Smooth muscle cell (in vitro differentiated cells): ENCODE data around the gene GAB2. TPM values are rescaled to one million over a fixed set of nuclear protein-coding genes. Genes with fewer than 3 reads are reported as not detected.

ENCODE experiments used
- DNase-seq: peaks from one replicate; lab custom pipeline; 2025; ENCODE audit not compliant: unreplicated experiment; lab: John Stamatoyannopoulos, UW
- H2AFZ ChIP-seq: fragments of 200-600 bp; sonication (generic); 2 replicates; pipeline ENCODE4 v1.6.0; 2016; ENCODE audit warnings: antibody characterized with exemption, low read depth, mild to moderate bottlenecking
- H3F3A ChIP-seq: fragments of 200-600 bp; sonication (generic); 2 replicates; pipeline ENCODE4 v1.6.0; 2017; ENCODE audit warnings: antibody characterized with exemption, low read depth
- H3K27ac ChIP-seq: fragments of 200-600 bp; sonication (generic); 2 replicates; pipeline ENCODE4 v1.5.1; 2016; ENCODE audit warnings: low read depth, mild to moderate bottlenecking
- H3K27me3 ChIP-seq: fragments of 200-600 bp; sonication (generic); 2 replicates; pipeline ENCODE4 v1.6.1; 2016; ENCODE audit warnings: low read depth, mild to moderate bottlenecking
- H3K36me3 ChIP-seq: fragments of 200-600 bp; sonication (generic); 2 replicates; pipeline ENCODE4 v1.5.1; 2016; ENCODE audit warnings: low read depth
- H3K4me1 ChIP-seq: fragments of 200-600 bp; sonication (generic); 2 replicates; pipeline ENCODE4 v1.5.1; 2016; ENCODE audit warnings: low read depth
- H3K4me2 ChIP-seq: fragments of 200-600 bp; sonication (generic); 2 replicates; pipeline ENCODE4 v1.6.0; 2016; ENCODE audit warnings: mild to moderate bottlenecking
- H3K4me3 ChIP-seq: fragments of 200-600 bp; sonication (generic); 2 replicates; pipeline ENCODE4 v1.5.1; 2016; ENCODE audit warnings: mild to moderate bottlenecking
- H3K79me2 ChIP-seq: fragments of 200-600 bp; sonication (generic); 2 replicates; pipeline ENCODE4 v1.6.0; 2016; ENCODE audit warnings: low read depth, mild to moderate bottlenecking
- H3K9ac ChIP-seq: fragments of 200-600 bp; sonication (generic); 2 replicates; pipeline ENCODE4 v1.6.0; 2016; ENCODE audit warnings: low read depth
- H3K9me3 ChIP-seq: fragments of 200-600 bp; sonication (generic); replicated peaks from 2 replicates; pipeline ENCODE4 v1.5.1; 2016; ENCODE audit warnings: low read depth
- H4K20me1 ChIP-seq: fragments of 200-600 bp; sonication (generic); 2 replicates; pipeline ENCODE4 v1.6.0; 2016; ENCODE audit warnings: low read depth
- CTCF ChIP-seq: fragments of 200-600 bp; sonication (generic); IDR thresholded peaks from 2 replicates; pipeline ENCODE4 v1.5.1; 2017; ENCODE audit warnings: borderline replicate concordance, mild to moderate bottlenecking, antibody characterized with exemption; ENCODE audit not compliant: insufficient read depth, poor library complexity, severe bottlenecking
- WGBS: methylation state at CpG from one replicate; pipeline ENCODE4 v1.1.7; 2016; ENCODE audit warnings: low lambda C conversion rate; 5-methylcytosine and 5-hydroxymethylcytosine counted together
- polyA plus RNA-seq: library from polyadenylated mRNA; unstranded; fragments of >200 nt; fragmentation: Nextera tagmentation; extraction: Ambion mirVana; gene quantifications from 2 replicates; pipeline ENCODE4 v1.2.1, GENCODE V29; 2016
- total RNA-seq: library from RNA; depleted of rRNA; stranded (reverse); fragments of >200 nt; gene quantifications from 2 replicates; pipeline ENCODE4 v1.2.3, GENCODE V29; 2014

GAB2 gene
- total and polyA plus RNA-seq, 2 experiments from 2014 or later: 4.2 to 9.7 TPM

- H4K20me1 ChIP-seq: peaks cover 4% of the 10 kb centered on the region
- no peak overlapping the region for H3K4me3 ChIP-seq
- TF ChIP-seq CTCF: no peak
- H3K36me3 ChIP-seq: no peaks in the 10 kb centered on the region
- H3F3A ChIP-seq: no peaks in the 10 kb centered on the region
- no peak overlapping the region for H3K4me2 ChIP-seq
- H3K4me1 ChIP-seq: no peaks in the 10 kb centered on the region
- H3K27ac ChIP-seq: no peak overlapping the region
- peaks cover 70% of the 10 kb centered on the region for H3K79me2 ChIP-seq
- no peak for DNase-seq
- no peak overlapping the region for H2AFZ ChIP-seq
- no peaks in the 10 kb centered on the region for H3K27me3 ChIP-seq
- H3K9me3 ChIP-seq: no peaks in the 10 kb centered on the region
- 91% methylated on average over 5 of the region's 5 CpGs for WGBS
- no peak overlapping the region for H3K9ac ChIP-seq
Observed at GRCh38 chr11:78284260-78284659, 133.4 kb downstream of the GAB2 start.

GRCh38 chr11:78282821-78283220, 134.8 kb downstream of the GAB2 start:
- H3K9ac ChIP-seq: no peak overlapping the region
- peaks cover 4% of the 10 kb centered on the region for H4K20me1 ChIP-seq
- WGBS: 94% methylated on average over 1 of the region's 1 CpG
- no peak overlapping the region for H3K4me2 ChIP-seq
- no peak for TF ChIP-seq CTCF
- no peaks in the 10 kb centered on the region for H3K36me3 ChIP-seq
- no peaks in the 10 kb centered on the region for H3K27me3 ChIP-seq
- H3K79me2 ChIP-seq: peaks cover 56% of the 10 kb centered on the region
- H3K9me3 ChIP-seq: no peaks in the 10 kb centered on the region
- no peak for DNase-seq
- no peak overlapping the region for H3K4me3 ChIP-seq
- H2AFZ ChIP-seq: no peak overlapping the region
- H3K4me1 ChIP-seq: no peaks in the 10 kb centered on the region
- H3K27ac ChIP-seq: no peak overlapping the region
- H3F3A ChIP-seq: no peaks in the 10 kb centered on the region

- peaks cover 44% of the 10 kb centered on the region for H3K79me2 ChIP-seq
- no peaks in the 10 kb centered on the region for H4K20me1 ChIP-seq
- no peak overlapping the region for H3K4me3 ChIP-seq
- no peaks in the 10 kb centered on the region for H3F3A ChIP-seq
- TF ChIP-seq CTCF: no peak
- no peak for DNase-seq
- H3K27me3 ChIP-seq: no peaks in the 10 kb centered on the region
- H3K9ac ChIP-seq: no peak overlapping the region
- H3K27ac ChIP-seq: peak overlapping the region; percentile 13
- no peak overlapping the region for H2AFZ ChIP-seq
- no peaks in the 10 kb centered on the region for H3K9me3 ChIP-seq
- H3K36me3 ChIP-seq: no peaks in the 10 kb centered on the region
- no peaks in the 10 kb centered on the region for H3K4me1 ChIP-seq
- H3K4me2 ChIP-seq: no peak overlapping the region
- WGBS: 94% methylated on average over 2 of the region's 2 CpGs
Observed at GRCh38 chr11:78281511-78281910, 136.1 kb downstream of the GAB2 start.

- Histone ChIP-seq H3K9me3 (no peaks in the 10 kb centered on the region), H3K4me2 (no peak overlapping the region), H3K4me1 (no peaks in the 10 kb centered on the region), H3K4me3 (no peak overlapping the region), H3K9ac (no peak overlapping the region), H3F3A (no peaks in the 10 kb centered on the region), H3K79me2 (peaks cover 10% of the 10 kb centered on the region), H3K27me3 (no peaks in the 10 kb centered on the region), H3K36me3 (no peaks in the 10 kb centered on the region), H3K27ac (no peak overlapping the region), H2AFZ (no peak overlapping the region), H4K20me1 (no peaks in the 10 kb centered on the region)
- no peak for TF ChIP-seq CTCF
- WGBS: 92% methylated on average over 7 of the region's 7 CpGs
- DNase-seq: no peak
Observed at GRCh38 chr11:78277314-78277994, 140.2 kb downstream of the GAB2 start.
